H1 (cell line): ENCODE results near the gene WDR31. TPM values are rescaled to one million over a fixed set of nuclear protein-coding genes. Genes with fewer than 3 reads are reported as not detected.

ENCODE experiments used
- CTCF ChIA-PET: fragments of 300-600 bp; sonication (Branson Sonifier 250); formaldehyde crosslinking; loops from one replicate; lab custom pipeline; 2021; ENCODE audit not compliant: partially characterized antibody; lab: Charles Lee
- POLR2A ChIA-PET: fragments of 300-600 bp; sonication (Branson Sonifier 250); formaldehyde crosslinking; loops from one replicate; lab custom pipeline; 2021; ENCODE audit warnings: inconsistent platforms; ENCODE audit not compliant: partially characterized antibody; lab: Charles Lee
- DNase-seq, 2 experiments: peaks; one replicate each; pipeline versions ENCODE4 v3.0.0 to v3.0.0-alpha.2; 2010 to 2022; ENCODE audit warnings: low spot score in 2 of 2, low read depth in 1 of 2, mixed read lengths in 1 of 2
- FAIRE-seq: peaks from 2 replicates; lab custom pipeline; 2011; peaks lifted over from hg19 to GRCh38; lab: Jason Lieb, UNC
- H2AFZ ChIP-seq: 2 replicates; pipeline ENCODE4 v1.8.1; 2012; ENCODE audit warnings: low read length, inconsistent platforms
- H2AK5ac ChIP-seq: 2 replicates; pipeline ENCODE4 v1.6.1; 2013; ENCODE audit warnings: low read depth, low read length
- H2BK120ac ChIP-seq: replicated peaks from 2 replicates; pipeline ENCODE3; 2013; ENCODE audit warnings: low read depth, low read length, inconsistent platforms
- H2BK12ac ChIP-seq: 2 replicates; pipeline ENCODE4 v1.6.1; 2013; ENCODE audit warnings: low read depth, low read length
- H2BK15ac ChIP-seq: 2 replicates; pipeline ENCODE4 v1.6.1; 2013; ENCODE audit warnings: low read length
- H2BK20ac ChIP-seq: 2 replicates; pipeline ENCODE4 v1.6.1; 2013; ENCODE audit warnings: low read length
- H2BK5ac ChIP-seq: 2 replicates; pipeline ENCODE4 v1.6.1; 2013; ENCODE audit warnings: low read depth, low read length
- H3K14ac ChIP-seq: 2 replicates; pipeline ENCODE4 v1.6.1; 2013; ENCODE audit warnings: inconsistent platforms; ENCODE audit not compliant: insufficient read length
- H3K18ac ChIP-seq: 2 replicates; pipeline ENCODE4 v1.6.1; 2013; ENCODE audit warnings: low read length; ENCODE audit errors: extremely low read depth
- H3K23ac ChIP-seq: 2 replicates; pipeline ENCODE4 v1.6.1; 2013; ENCODE audit warnings: inconsistent platforms; ENCODE audit not compliant: insufficient read length
- H3K23me2 ChIP-seq: 2 replicates; pipeline ENCODE4 v1.6.1; 2013; ENCODE audit warnings: low read depth, low read length
- H3K27ac ChIP-seq: 2 replicates; pipeline ENCODE4 v1.6.1; 2011; ENCODE audit warnings: low read depth, low read length, inconsistent platforms
- H3K27me3 ChIP-seq, 4 experiments: replicated peaks in 1 of 4; 1 replicate in 1 of 4; 2 replicates in 3 of 4; pipeline versions ENCODE4 v1.6.1 to v1.8.1; 2011 to 2013; ENCODE audit warnings: low read length in 3 of 4, mild to moderate bottlenecking in 3 of 4, inconsistent platforms in 2 of 4, mixed read lengths in 2 of 4, moderate library complexity in 1 of 4; ENCODE audit not compliant: control insufficient read depth in 3 of 4, insufficient read depth in 3 of 4; ENCODE audit errors: extremely low read depth in 1 of 4
- H3K36me3 ChIP-seq, 4 experiments: 2 replicates each; pipeline versions ENCODE4 v1.6.1 to v1.8.1; 2011 to 2013; ENCODE audit warnings: mild to moderate bottlenecking in 4 of 4, low read length in 3 of 4, moderate library complexity in 2 of 4, control low read depth in 1 of 4, inconsistent platforms in 1 of 4; ENCODE audit not compliant: insufficient read depth in 4 of 4, control insufficient read depth in 2 of 4
- H3K4ac ChIP-seq: replicated peaks from 2 replicates; pipeline ENCODE3; 2013; ENCODE audit warnings: low read length, low read depth, mixed read lengths, inconsistent platforms; ENCODE audit not compliant: insufficient read length
- H3K4me1 ChIP-seq, 4 experiments: replicated peaks in 1 of 4; 1 replicate in 1 of 4; 2 replicates in 3 of 4; pipeline versions ENCODE4 v1.6.1 to v1.8.1; 2011 to 2013; ENCODE audit warnings: low read length in 3 of 4, inconsistent platforms in 2 of 4, mixed read lengths in 1 of 4; ENCODE audit not compliant: insufficient read depth in 4 of 4, control insufficient read depth in 3 of 4
- H3K4me2 ChIP-seq, 2 experiments: 2 replicates each; pipeline versions ENCODE4 v1.6.1 to v1.8.1; 2011 to 2013; ENCODE audit warnings: low read depth in 2 of 2, low read length in 2 of 2, control low read depth in 1 of 2, inconsistent platforms in 1 of 2, mild to moderate bottlenecking in 1 of 2; ENCODE audit not compliant: insufficient read depth in 1 of 2
- H3K4me3 ChIP-seq, 4 experiments: fragments of 200-600, 300-600 bp in 1 of 4; sonication (generic), shearing (Covaris generic), sonication (Bioruptor Twin) in 1 of 4; 2 replicates each; pipeline versions ENCODE4 v1.5.1 to v1.8.1; 2011 to 2016; ENCODE audit warnings: low read length in 4 of 4, low read depth in 3 of 4, control low read depth in 2 of 4, inconsistent platforms in 2 of 4, mild to moderate bottlenecking in 2 of 4, mixed read lengths in 1 of 4, moderate library complexity in 1 of 4; ENCODE audit not compliant: insufficient read depth in 2 of 4; ENCODE audit errors: extremely low read depth in 1 of 4
- H3K56ac ChIP-seq: replicated peaks from 2 replicates; pipeline ENCODE3; 2013; ENCODE audit warnings: low read depth, mild to moderate bottlenecking, mixed read lengths, low read length, inconsistent platforms; ENCODE audit not compliant: insufficient read length
- H3K79me1 ChIP-seq: 2 replicates; pipeline ENCODE4 v1.6.1; 2013; ENCODE audit warnings: low read depth, low read length, control low read depth
- H3K79me2 ChIP-seq, 2 experiments: 2 replicates each; pipeline versions ENCODE4 v1.6.1 to v1.8.1; 2012 to 2013; ENCODE audit warnings: low read length in 2 of 2, mild to moderate bottlenecking in 2 of 2, inconsistent platforms in 1 of 2; ENCODE audit not compliant: insufficient read depth in 2 of 2, control insufficient read depth in 1 of 2
- H3K9ac ChIP-seq, 4 experiments: replicated peaks in 1 of 4; 1 replicate in 1 of 4; 2 replicates in 3 of 4; pipeline versions ENCODE4 v1.6.1 to v1.8.1; 2011 to 2013; ENCODE audit warnings: low read depth in 3 of 4, low read length in 3 of 4, control low read depth in 2 of 4, mild to moderate bottlenecking in 2 of 4, moderate library complexity in 2 of 4, inconsistent platforms in 1 of 4; ENCODE audit errors: extremely low read depth in 1 of 4
- H3K9me3 ChIP-seq, 2 experiments: 2 replicates each; pipeline versions ENCODE4 v1.6.1 to v1.8.1; 2012 to 2013; ENCODE audit warnings: mild to moderate bottlenecking in 2 of 2, moderate library complexity in 2 of 2, control low read depth in 1 of 2, inconsistent platforms in 1 of 2, low read depth in 1 of 2, low read length in 1 of 2, mixed read lengths in 1 of 2; ENCODE audit not compliant: insufficient read depth in 2 of 2
- H4K20me1 ChIP-seq, 2 experiments: replicated peaks in 1 of 2; 2 replicates each; pipeline versions ENCODE3 to v1.8.1; 2011 to 2013; ENCODE audit warnings: inconsistent platforms in 2 of 2, low read length in 2 of 2, mild to moderate bottlenecking in 1 of 2; ENCODE audit not compliant: insufficient read depth in 2 of 2, control insufficient read depth in 1 of 2
- H4K5ac ChIP-seq: 2 replicates; pipeline ENCODE4 v1.6.1; 2013; ENCODE audit warnings: low read length, low read depth, mixed read lengths, inconsistent platforms; ENCODE audit not compliant: insufficient read length
- H4K8ac ChIP-seq: 2 replicates; pipeline ENCODE4 v1.8.0; 2013; ENCODE audit warnings: mild to moderate bottlenecking, moderate library complexity, low read length, inconsistent platforms; ENCODE audit not compliant: insufficient read depth; ENCODE audit errors: extremely low read depth
- H4K91ac ChIP-seq: replicated peaks from 2 replicates; pipeline ENCODE3; 2013; ENCODE audit warnings: low read length, mixed read lengths, inconsistent platforms; ENCODE audit not compliant: insufficient read length
- CEBPB ChIP-seq: IDR thresholded peaks from 2 replicates; pipeline ENCODE4 v1.6.1; 2012; ENCODE audit warnings: low read depth, low read length
- CREB1 ChIP-seq: IDR thresholded peaks from 2 replicates; pipeline ENCODE4 v1.6.1; 2012; ENCODE audit warnings: inconsistent platforms
- KDM5A ChIP-seq: fragments of 200-600 bp; IDR thresholded peaks from 2 replicates; pipeline ENCODE4 v1.7.1; 2012; ENCODE audit warnings: mild to moderate bottlenecking, low read length, inconsistent platforms, mixed read lengths
- PHF8 ChIP-seq: fragments of 200-600 bp; sonication (generic); conservative IDR thresholded peaks from 2 replicates; pipeline ENCODE4 v1.7.1; 2012; ENCODE audit warnings: low read depth, mild to moderate bottlenecking, inconsistent platforms, low read length, moderate library complexity
- POLR2A ChIP-seq, 2 experiments: IDR thresholded peaks; 1 replicate in 1 of 2; 2 replicates in 1 of 2; pipeline ENCODE4 v1.6.1; 2011; ENCODE audit warnings: low read depth in 2 of 2, low read length in 2 of 2, mild to moderate bottlenecking in 2 of 2; ENCODE audit errors: control extremely low read depth in 1 of 2
- RAD21 ChIP-seq, 2 experiments: IDR thresholded peaks in 1 of 2; conservative IDR thresholded peaks in 1 of 2; 2 replicates each; pipeline ENCODE4 v1.6.1; 2011; ENCODE audit warnings: low read depth in 2 of 2, low read length in 2 of 2, improper control_type of control experiment in 1 of 2, inconsistent platforms in 1 of 2, mild to moderate bottlenecking in 1 of 2, moderate library complexity in 1 of 2
- RFX5 ChIP-seq: IDR thresholded peaks from 2 replicates; pipeline ENCODE4 v1.6.1; 2011; ENCODE audit warnings: low read depth, low read length, improper control_type of control experiment, borderline replicate concordance
- SRF ChIP-seq: IDR thresholded peaks from 2 replicates; pipeline ENCODE4 v1.6.1; 2011; ENCODE audit warnings: mild to moderate bottlenecking, low read depth, low read length, moderate library complexity
- SUZ12 ChIP-seq: fragments of 200-600 bp; sonication (generic); IDR thresholded peaks from 2 replicates; pipeline ENCODE4 v1.6.1; 2012; ENCODE audit warnings: mild to moderate bottlenecking, inconsistent platforms, low read length, moderate library complexity, mixed read lengths
- TEAD4 ChIP-seq: IDR thresholded peaks from 2 replicates; pipeline ENCODE4 v1.6.1; 2012; ENCODE audit warnings: low read depth, low read length, inconsistent platforms, mixed read lengths
- WGBS, 2 experiments: shearing (Covaris generic) in 1 of 2; methylation state at CpG; one replicate each; pipeline versions ENCODE4 v1.1.6 to v1.1.7; 2013 to 2015; ENCODE audit warnings: low lambda C conversion rate in 2 of 2, mixed read lengths in 2 of 2, inconsistent platforms in 1 of 2, low coverage in 1 of 2, missing lambda C conversion rate in 1 of 2; ENCODE audit not compliant: insufficient replicate concordance in 2 of 2, insufficient coverage in 1 of 2, insufficient read length in 1 of 2; ENCODE audit errors: extremely low coverage in 1 of 2, missing lambda C conversion rate in 1 of 2; 5-methylcytosine and 5-hydroxymethylcytosine counted together
- polyA plus RNA-seq, 7 experiments: library from polyadenylated mRNA; depleted of rRNA in 3 of 7; stranded (reverse) in 5 of 7; unstranded in 2 of 7; fragments of >200 nt in 5 of 7; fragments of 200-250 nt in 2 of 7; gene quantifications; 1 replicate in 5 of 7; 2 replicates in 1 of 7; 4 replicates in 1 of 7; pipeline versions ENCODE4 v1.2.1 to v1.2.3, GENCODE V29; 2011 to 2013; ENCODE audit warnings: missing spikeins in 2 of 7, mixed read lengths in 2 of 7
- total RNA-seq: library from RNA; stranded (reverse); fragmentation: NEBNext Ultra II Directional; extraction: Animal tissue kit (Norgen Biotek cat#: 25700); gene quantifications from 2 replicates; pipeline ENCODE4 v1.2.1, GENCODE V29; 2021
- TF ChIP-seq, protein P1 (sequence below), 3 experiments: IDR thresholded peaks; 1 replicate in 2 of 3; 2 replicates in 1 of 3; pipeline versions ENCODE4 v1.5.1 to v1.6.1; 2011; ENCODE audit warnings: low read length in 3 of 3, mild to moderate bottlenecking in 3 of 3, inconsistent platforms in 2 of 3, low read depth in 1 of 3, moderate library complexity in 1 of 3; ENCODE audit not compliant: insufficient read depth in 1 of 3; ENCODE audit errors: control extremely low read depth in 1 of 3

WDR31 gene
- total and polyA plus RNA-seq, 2 of the 8 experiments (the other 6 are each of a cell fraction or from before 2014, with no cell fraction given), result 0.27 to 0.28 TPM

- Histone ChIP-seq H2BK120ac (no peak overlapping the region), H3K9ac (no peak overlapping the region), H3K27ac (no peak overlapping the region), H2AK5ac (no peak overlapping the region), H3K9me3 (no peaks in the 10 kb centered on the region), H3K23ac (no peak overlapping the region), H3K79me1 (no peaks in the 10 kb centered on the region; the same call in 1 of the 2 replicates), H2BK15ac (no peak overlapping the region), H3K23me2 (no peaks in the 10 kb centered on the region), H2BK20ac (no peak overlapping the region), H4K5ac (no peak overlapping the region), H3K14ac (no peak overlapping the region), H4K8ac (no peak overlapping the region), H4K20me1 (peaks cover 0 to 2% of the 10 kb centered on the region in 2 experiments), H3K4me2 (no peak overlapping the region), H3K4me1 (peaks cover 0 to 2% (median 0%) of the 10 kb centered on the region in 4 experiments; a peak in 1 of 7 replicates), H3K36me3 (peaks cover 33 to 86% (median 73%) of the 10 kb centered on the region in 4 experiments), H3K79me2 (peaks cover 0 to 10% of the 10 kb centered on the region in 2 experiments; a peak in 2 of 4 replicates), H3K56ac (no peak overlapping the region), H3K27me3 (no peaks in the 10 kb centered on the region), H2BK12ac (no peak overlapping the region), H3K4me3 (no peak overlapping the region), H2AFZ (no peak overlapping the region), H4K91ac (no peak overlapping the region), H2BK5ac (no peak overlapping the region), H3K4ac (no peak overlapping the region), H3K18ac (no peak overlapping the region)
- ChIA-PET CTCF (interaction anchor here (0.5 kb wide), 1 partner anchor 21 kb away, joined by 3 read pairs; no protein-coding TSS in a partner anchor), POLR2A (interaction anchor here (2.0 kb wide), 1 partner anchor 10 kb away, joined by 5 read pairs; no protein-coding TSS in a partner anchor)
- no peak for FAIRE-seq
- 92% methylated on average over 4 of the region's 4 CpGs; no CpG with 5 or more reads in 1 of the 2 experiments for WGBS, 2 experiments
- no peak for DNase-seq
- TF ChIP-seq, protein P1, sequence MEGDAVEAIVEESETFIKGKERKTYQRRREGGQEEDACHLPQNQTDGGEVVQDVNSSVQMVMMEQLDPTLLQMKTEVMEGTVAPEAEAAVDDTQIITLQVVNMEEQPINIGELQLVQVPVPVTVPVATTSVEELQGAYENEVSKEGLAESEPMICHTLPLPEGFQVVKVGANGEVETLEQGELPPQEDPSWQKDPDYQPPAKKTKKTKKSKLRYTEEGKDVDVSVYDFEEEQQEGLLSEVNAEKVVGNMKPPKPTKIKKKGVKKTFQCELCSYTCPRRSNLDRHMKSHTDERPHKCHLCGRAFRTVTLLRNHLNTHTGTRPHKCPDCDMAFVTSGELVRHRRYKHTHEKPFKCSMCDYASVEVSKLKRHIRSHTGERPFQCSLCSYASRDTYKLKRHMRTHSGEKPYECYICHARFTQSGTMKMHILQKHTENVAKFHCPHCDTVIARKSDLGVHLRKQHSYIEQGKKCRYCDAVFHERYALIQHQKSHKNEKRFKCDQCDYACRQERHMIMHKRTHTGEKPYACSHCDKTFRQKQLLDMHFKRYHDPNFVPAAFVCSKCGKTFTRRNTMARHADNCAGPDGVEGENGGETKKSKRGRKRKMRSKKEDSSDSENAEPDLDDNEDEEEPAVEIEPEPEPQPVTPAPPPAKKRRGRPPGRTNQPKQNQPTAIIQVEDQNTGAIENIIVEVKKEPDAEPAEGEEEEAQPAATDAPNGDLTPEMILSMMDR (IDR thresholded peaks at IDR 0.05; ENCODE audit: control extremely low read depth in 1 of 3, insufficient read depth in 1 of 3, low read depth in 1 of 3, low read length in 3 of 3), result no peak
- no peak for TF ChIP-seq TEAD4
- TF ChIP-seq KDM5A, result no peak
- TF ChIP-seq RAD21 (IDR thresholded peaks at IDR 0.05 in 1 of 2, conservative IDR thresholded peaks at IDR 0.05 in 1 of 2; ENCODE audit: low read depth in 2 of 2, low read length in 2 of 2), result no peak
- TF ChIP-seq POLR2A (IDR thresholded peaks at IDR 0.05; ENCODE audit: control extremely low read depth in 1 of 2, low read depth in 2 of 2, low read length in 2 of 2), result no peak
- no peak for TF ChIP-seq CREB1
- TF ChIP-seq SRF, result no peak
- TF ChIP-seq CEBPB, result no peak
- TF ChIP-seq RFX5, result no peak
- no peak for TF ChIP-seq SUZ12
- no peak for TF ChIP-seq PHF8
These were observed 58.7 kb downstream of the WDR31 start for GRCh38 chr9:113281356-113281755.
